Measurements from ENCODE around the gene CAMK1. TPM values are rescaled to one million over a fixed set of nuclear protein-coding genes. Genes with fewer than 3 reads are reported as not detected.
A peak's percentile ranks its signal among the peaks of the same experiment; 100 is the strongest.

CAMK1 gene
- total and polyA plus RNA-seq, 9 of the 15 experiments (the other 6 are each of a cell fraction or from before 2014, with no cell fraction given): 0.23 to 10.7 (median 6.0) TPM

- BruUV-seq (replicated peaks): no TSS peak
- no peak for FAIRE-seq
Measured at GRCh38 chr3:9795207-9795606, 25.5 kb upstream of the CAMK1 start.

DNA sequence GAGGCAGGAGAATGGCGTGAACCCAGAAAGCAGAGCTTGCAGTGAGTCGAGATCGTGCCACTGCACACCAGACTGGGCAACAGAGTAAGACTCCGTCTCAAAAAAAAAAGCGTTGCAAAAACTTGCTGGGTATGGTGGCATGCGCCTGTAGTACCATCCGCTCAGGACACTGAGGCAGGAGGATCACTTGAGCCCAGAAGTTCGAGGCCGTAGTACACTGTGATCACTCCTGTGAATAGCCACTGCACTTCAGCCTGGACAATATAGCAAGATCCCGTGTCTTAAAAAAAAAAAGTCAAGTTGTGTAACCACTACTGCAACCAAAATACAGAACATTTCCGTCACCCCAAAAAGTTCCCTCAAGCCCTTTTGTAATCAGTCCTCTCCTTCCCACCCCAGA lies 24.7 kb upstream of the CAMK1 start:
- in situ Hi-C loops (cut with MboI): no loop called here
- no peaks in the 10 kb centered on the region for H3K9me3 ChIP-seq (replicated peaks; ENCODE audit: control insufficient read depth, insufficient read depth, low read depth, low read length)
- H3K4me3 ChIP-seq: peak overlapping the region; percentile 99; the same call in 1 of the 2 replicates
- 96% methylated on average over 10 of the region's 11 CpGs for WGBS (ENCODE audit: insufficient coverage, low coverage, missing lambda C conversion rate)
- peaks cover 3% of the 10 kb centered on the region; the same call in 1 of the 2 replicates for H4K20me1 ChIP-seq (replicated peaks; ENCODE audit: control insufficient read depth, insufficient read depth, low read length)
- DNase-seq (ENCODE audit: extremely low read depth in 1 of 4, low spot score in 3 of 4) (no peak), ATAC-seq (no peak), FAIRE-seq (no peak)
- BruUV-seq (replicated peaks): no TSS peak
- intact Hi-C loops (cut with micrococcal nuclease): loop anchor here (5.0 to 10.0 kb wide), 2 partner anchors 77 to 290 kb away; no protein-coding TSS in a partner anchor
- H3K4me2 ChIP-seq (ENCODE audit: insufficient read depth, low read length): no peak overlapping the region
- H3K79me2 ChIP-seq (ENCODE audit: control insufficient read depth, insufficient read depth, low read length): peaks cover 69% of the 10 kb centered on the region
- TF ChIP-seq POLR2A (conservative IDR thresholded peaks at IDR 0.05): 0 out of 2 replicates have a peak, but pooled peaks have one; percentile 15
- TF ChIP-seq RBM25 (IDR thresholded peaks at IDR 0.05; ENCODE audit: low read depth, low read length, severe bottlenecking): peak; percentile 49
- TF ChIP-seq RAD21 (CRISPR knock-in tag; conservative IDR thresholded peaks at IDR 0.05 in 1 of 2, IDR thresholded peaks at IDR 0.05 in 1 of 2): no peak
- no peak for TF ChIP-seq SAFB2 (IDR thresholded peaks at IDR 0.05; ENCODE audit: borderline replicate concordance, low read depth, low read length, severe bottlenecking)
- TF ChIP-seq, protein P1, sequence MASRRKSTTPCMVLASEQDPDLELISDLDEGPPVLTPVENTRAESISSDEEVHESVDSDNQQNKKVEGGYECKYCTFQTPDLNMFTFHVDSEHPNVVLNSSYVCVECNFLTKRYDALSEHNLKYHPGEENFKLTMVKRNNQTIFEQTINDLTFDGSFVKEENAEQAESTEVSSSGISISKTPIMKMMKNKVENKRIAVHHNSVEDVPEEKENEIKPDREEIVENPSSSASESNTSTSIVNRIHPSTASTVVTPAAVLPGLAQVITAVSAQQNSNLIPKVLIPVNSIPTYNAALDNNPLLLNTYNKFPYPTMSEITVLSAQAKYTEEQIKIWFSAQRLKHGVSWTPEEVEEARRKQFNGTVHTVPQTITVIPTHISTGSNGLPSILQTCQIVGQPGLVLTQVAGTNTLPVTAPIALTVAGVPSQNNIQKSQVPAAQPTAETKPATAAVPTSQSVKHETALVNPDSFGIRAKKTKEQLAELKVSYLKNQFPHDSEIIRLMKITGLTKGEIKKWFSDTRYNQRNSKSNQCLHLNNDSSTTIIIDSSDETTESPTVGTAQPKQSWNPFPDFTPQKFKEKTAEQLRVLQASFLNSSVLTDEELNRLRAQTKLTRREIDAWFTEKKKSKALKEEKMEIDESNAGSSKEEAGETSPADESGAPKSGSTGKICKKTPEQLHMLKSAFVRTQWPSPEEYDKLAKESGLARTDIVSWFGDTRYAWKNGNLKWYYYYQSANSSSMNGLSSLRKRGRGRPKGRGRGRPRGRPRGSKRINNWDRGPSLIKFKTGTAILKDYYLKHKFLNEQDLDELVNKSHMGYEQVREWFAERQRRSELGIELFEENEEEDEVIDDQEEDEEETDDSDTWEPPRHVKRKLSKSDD (conservative IDR thresholded peaks at IDR 0.05; ENCODE audit: low read length): no peak
- peak; percentile 97 for TF ChIP-seq ZNF121 (CRISPR knock-in tag; conservative IDR thresholded peaks at IDR 0.05)
- TF ChIP-seq STAT5A (IDR thresholded peaks at IDR 0.05; ENCODE audit: borderline replicate concordance, low read length): no peak
- peak; percentile 22; the same call in 1 of the 2 replicates for TF ChIP-seq POLR2AphosphoS5 (IDR thresholded peaks at IDR 0.05; ENCODE audit: control insufficient read depth, insufficient read depth, low read depth, low read length)
- CTCF ChIA-PET (ENCODE audit: low intra/inter-chr PET ratio): no interaction called here
- no peak overlapping the region for H3K27ac ChIP-seq (ENCODE audit: extremely low read depth, low read depth, low read length)
- POLR2A ChIA-PET: interaction anchor here (1.3 to 2.9 kb wide), 4 partner anchors 11 to 22 kb away, joined by 3 to 49 read pairs (median 14); no protein-coding TSS in a partner anchor
- H3K9ac ChIP-seq (ENCODE audit: insufficient read depth in 1 of 2, low read depth in 2 of 2, low read length in 2 of 2): no peak overlapping the region
- H3K27me3 ChIP-seq (ENCODE audit: control insufficient read depth in 2 of 2, insufficient read depth in 2 of 2, low read length in 2 of 2): no peaks in the 10 kb centered on the region
- peaks cover 83% of the 10 kb centered on the region for H3K36me3 ChIP-seq (ENCODE audit: control insufficient read depth, insufficient read depth, low read length)
- H3K9me1 ChIP-seq (ENCODE audit: control insufficient read depth, insufficient read depth, low read length): peaks cover 3% of the 10 kb centered on the region
- peaks cover 8 to 11% of the 10 kb centered on the region in 2 experiments; a peak in 4 of 5 replicates for H3K4me1 ChIP-seq (replicated peaks in 1 of 2; ENCODE audit: control insufficient read depth in 2 of 2, insufficient read depth in 2 of 2, low read length in 2 of 2)
- no peak overlapping the region for H2AFZ ChIP-seq (ENCODE audit: low read depth, low read length)

More at GRCh38 chr3:9795207-9795606, 25.5 kb upstream of the CAMK1 start:
- intact Hi-C loops (cut with micrococcal nuclease): loop anchor here (10.0 kb wide), 1 partner anchor 290 kb away; no protein-coding TSS in a partner anchor
- Histone ChIP-seq H3K36me3 (ENCODE audit: control insufficient read depth, insufficient read depth, low read length) (peaks cover 83% of the 10 kb centered on the region), H3K4me3 (no peak overlapping the region), H3K79me2 (ENCODE audit: control insufficient read depth, insufficient read depth, low read length) (peaks cover 68% of the 10 kb centered on the region), H3K9ac (ENCODE audit: insufficient read depth in 1 of 2, low read depth in 2 of 2, low read length in 2 of 2) (no peak overlapping the region), H3K27ac (ENCODE audit: extremely low read depth, low read depth, low read length) (0 out of 3 replicates have a peak overlapping the region, but pooled peaks have one; percentile 3), H2AFZ (ENCODE audit: low read depth, low read length) (no peak overlapping the region), H3K9me1 (ENCODE audit: control insufficient read depth, insufficient read depth, low read length) (peaks cover 3% of the 10 kb centered on the region), H3K27me3 (ENCODE audit: control insufficient read depth in 2 of 2, insufficient read depth in 2 of 2, low read length in 2 of 2) (no peaks in the 10 kb centered on the region), H3K4me1 (replicated peaks in 1 of 2; ENCODE audit: control insufficient read depth in 2 of 2, insufficient read depth in 2 of 2, low read length in 2 of 2) (peaks cover 8 to 11% of the 10 kb centered on the region in 2 experiments; a peak in 4 of 5 replicates), H3K4me2 (ENCODE audit: insufficient read depth, low read length) (no peak overlapping the region), H4K20me1 (replicated peaks; ENCODE audit: control insufficient read depth, insufficient read depth, low read length) (peaks cover 3% of the 10 kb centered on the region; the same call in 1 of the 2 replicates), H3K9me3 (replicated peaks; ENCODE audit: control insufficient read depth, insufficient read depth, low read depth, low read length) (no peaks in the 10 kb centered on the region)
- TF ChIP-seq GABPB1 (CRISPR knock-in tag; IDR thresholded peaks at IDR 0.05): no peak
- TF ChIP-seq POLR2A (conservative IDR thresholded peaks at IDR 0.05): peak; percentile 15
- POLR2A ChIA-PET: interaction anchor here (1.4 to 2.4 kb wide), 2 partner anchors 10 to 13 kb away, joined by 7 to 10 read pairs; no protein-coding TSS in a partner anchor
- CTCF ChIA-PET (ENCODE audit: low intra/inter-chr PET ratio): no interaction called here
- in situ Hi-C loops (cut with MboI): no loop called here
- DNase-seq (ENCODE audit: extremely low read depth in 1 of 4, low spot score in 3 of 4) (no peak), ATAC-seq (no peak)
- WGBS (ENCODE audit: insufficient coverage, low coverage, missing lambda C conversion rate): 89% methylated on average over 5 of the region's 5 CpGs
